Stimulated activated CD4-positive, alpha-beta T cell treated with anti-CD3 and anti-CD28 coated beads, Interleukin-2, amount 100 ng/mL, for 4 hours (primary cell): ENCODE measurements around the gene DPPA2.
"Not testable (repeated sequence)": the region's sequence is repeated elsewhere in the genome, so short reads cannot be mapped to it uniquely, and the experiment has no call there.

ENCODE experiments used
- DNase-seq: peaks from one replicate; pipeline ENCODE4 v3.0.0-alpha.2; 2020; ENCODE audit warnings: low read depth

Gene DPPA2, protein sequence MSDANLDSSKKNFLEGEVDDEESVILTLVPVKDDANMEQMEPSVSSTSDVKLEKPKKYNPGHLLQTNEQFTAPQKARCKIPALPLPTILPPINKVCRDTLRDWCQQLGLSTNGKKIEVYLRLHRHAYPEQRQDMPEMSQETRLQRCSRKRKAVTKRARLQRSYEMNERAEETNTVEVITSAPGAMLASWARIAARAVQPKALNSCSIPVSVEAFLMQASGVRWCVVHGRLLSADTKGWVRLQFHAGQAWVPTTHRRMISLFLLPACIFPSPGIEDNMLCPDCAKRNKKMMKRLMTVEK

DNA sequence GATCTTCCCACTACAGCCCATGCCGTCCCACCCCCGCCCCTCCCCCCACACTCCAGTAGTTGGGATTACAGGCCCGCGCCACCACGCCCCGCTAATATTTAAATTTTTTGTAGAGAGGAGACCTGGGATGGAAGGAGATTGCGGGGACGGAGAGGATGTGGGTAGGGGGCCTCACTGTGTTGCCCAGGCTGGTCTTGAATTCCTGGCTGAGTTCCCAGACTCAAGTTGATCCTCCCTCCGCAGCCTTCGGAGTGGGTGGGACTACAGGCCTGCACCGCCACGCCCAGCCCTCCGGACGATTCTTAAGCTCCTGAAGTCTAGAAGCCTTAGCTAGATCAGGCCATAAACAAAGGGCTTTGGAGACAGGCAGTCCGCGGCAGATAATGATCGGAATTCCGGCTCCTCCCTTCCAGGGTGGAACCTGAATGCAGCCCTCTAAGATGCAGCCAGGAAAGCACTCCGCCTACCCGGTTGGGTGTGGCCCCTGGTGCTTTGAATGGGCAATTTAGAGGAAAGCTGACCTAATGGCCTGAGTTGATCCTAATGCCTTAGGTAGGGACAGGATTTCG, at the start of gene DPPA2:
Gene DPPA2, minus strand, starts transcription at position 356 of the 569 bp plus-strand sequence. CDS start 1,975 bp downstream, outside the sequence.
- no peak for DNase-seq

DNA sequence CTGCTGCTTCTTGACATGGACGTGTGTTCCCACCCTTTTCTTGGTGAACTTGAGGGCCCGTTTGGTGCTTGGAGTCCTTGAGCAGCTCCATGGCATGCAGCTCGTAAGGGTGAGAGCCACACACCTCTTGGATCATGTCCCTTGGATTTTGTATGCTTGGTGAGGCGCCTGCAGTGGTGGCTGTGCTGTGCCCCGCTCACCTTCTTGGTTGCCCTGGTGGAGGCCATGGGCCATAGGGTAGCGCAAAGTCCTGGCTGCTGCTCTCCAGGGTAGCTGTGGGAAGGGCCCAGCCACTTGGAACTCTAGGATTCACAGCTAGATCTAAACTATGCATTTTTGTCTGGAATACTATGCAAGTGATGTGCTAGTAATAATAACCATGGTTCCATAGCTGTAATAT, 47.8 kb upstream of the DPPA2 start:
- DNase-seq = no peak

DNA sequence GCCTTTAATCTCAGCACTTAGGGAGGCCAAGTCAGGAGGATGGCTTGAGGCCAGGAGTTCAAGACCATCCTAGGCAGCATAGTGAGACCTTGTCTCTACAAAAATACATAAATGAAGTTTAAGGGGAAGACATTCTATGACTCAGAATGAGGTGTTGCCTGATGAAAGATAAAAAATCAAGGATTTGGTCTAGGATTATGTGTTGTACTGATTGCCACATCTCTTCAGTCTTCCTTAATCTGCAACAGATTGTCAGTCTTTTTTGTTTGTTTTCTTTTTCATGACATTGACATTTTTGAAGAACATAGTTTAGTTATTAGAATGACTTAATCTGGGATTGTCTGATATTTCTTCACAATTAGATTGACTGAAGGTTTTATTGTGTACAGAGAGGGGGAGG, 47.3 kb upstream of the DPPA2 start:
- no peak for DNase-seq

DNA sequence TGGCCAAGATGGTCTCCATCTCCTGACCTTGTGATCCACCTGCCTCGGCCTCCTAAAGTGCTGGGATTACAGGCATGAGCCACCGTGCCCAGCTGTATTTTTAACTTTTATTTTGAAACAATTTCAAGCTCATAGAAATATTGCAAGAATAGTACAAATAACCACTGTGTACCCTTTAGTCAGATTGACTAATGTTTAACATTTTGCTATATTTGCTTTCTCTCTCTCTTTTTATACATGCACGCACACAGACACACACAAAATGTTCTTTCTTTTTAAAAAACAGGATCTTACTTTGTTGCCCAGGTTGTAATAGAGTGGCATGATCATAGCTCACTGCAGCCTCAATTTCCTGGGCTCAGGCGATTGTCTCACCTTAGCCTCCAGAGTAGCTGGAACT, 46.5 kb upstream of the DPPA2 start:
- DNase-seq = no peak

DNA sequence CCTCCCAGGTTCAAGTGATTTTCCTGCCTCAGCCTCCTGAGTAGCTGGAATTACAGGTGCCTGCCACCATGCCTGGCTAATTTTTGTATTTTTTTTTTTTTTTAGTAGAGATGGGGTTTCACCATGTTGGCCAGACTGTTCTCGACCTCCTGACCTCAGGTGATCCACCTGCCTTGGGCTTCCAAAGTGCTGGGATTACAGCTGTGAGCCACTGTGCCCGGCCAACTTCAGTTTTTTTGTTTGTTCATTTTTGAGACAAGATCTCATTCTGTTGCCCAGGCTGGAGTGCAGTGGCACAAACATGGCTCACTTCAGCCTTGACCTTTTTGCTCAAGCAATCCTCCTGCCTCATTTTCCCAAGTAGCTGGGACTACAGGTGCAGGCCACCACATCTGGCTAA, 42.5 kb upstream of the DPPA2 start:
- DNase-seq = not testable (repeated sequence)

DNA sequence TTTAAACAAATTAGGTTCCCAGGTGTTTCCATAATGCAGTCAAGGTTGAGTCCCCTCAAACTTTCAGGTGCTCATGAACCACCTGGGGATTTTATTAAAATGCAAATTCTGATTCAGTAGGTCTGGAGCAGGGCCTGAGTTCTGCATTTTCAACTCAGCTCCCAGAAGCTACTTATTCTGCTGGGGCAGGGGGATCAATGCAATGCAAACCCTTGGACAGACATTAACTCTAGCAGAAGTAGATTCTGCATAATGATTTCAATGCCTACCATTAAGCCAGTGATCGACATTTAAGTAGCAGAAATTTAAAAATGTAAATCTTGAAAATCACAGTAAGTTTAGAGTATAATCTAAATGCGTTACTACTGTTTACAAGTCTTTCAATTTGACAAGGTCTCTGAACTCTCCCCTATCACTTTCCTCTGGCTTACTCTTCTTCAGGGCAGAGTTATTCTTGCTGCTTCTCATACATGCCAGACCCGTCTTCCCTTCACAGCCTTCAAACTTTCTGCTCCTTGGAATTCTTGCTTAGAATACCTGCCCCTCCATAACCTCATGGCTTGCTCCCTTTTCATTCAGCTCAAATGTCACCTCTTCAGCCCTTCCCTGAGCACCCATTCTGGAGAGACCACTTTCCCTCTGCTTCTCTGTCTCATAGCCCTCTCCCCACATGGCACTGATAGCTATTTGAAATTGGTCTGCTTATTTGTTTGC, 40.3 kb upstream of the DPPA2 start:
- DNase-seq = no peak

DNA sequence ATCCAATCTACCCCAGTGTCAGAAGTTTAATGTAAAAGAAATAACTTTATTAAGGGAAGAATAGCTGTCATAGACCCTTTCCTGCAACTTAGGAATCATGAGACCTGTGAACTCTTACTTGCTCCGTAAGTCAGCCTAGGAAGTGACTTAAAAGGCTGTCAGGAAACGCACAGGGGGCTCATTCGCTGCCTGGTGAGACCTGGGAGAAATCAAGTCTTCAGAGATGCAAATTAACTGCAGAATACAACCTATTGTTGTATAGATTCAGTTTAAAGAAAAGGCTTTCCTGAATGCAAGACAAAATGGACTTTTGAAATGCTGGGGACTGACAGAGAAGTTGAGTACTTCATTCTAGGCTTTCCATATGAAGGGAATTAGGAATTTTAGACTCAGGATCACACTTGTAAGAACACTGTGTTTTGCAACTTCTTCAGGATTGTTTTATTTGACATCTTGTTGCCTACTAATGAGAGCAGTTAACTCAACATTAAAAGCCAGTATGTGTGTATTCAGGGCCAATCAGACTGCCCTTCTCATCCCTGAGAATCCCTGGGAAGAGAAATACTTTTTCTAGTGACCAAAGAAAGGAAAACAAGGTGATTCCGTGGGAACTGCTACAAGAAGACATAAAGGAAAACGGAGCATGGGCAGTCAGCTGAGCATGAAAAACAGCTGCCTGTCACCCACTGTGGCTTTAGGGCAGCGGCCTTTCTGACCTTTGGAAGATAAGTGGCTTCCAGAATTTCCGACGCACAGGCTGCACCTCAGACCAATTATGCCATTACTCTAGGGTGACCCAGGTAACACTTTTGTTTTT, 39.5 kb upstream of the DPPA2 start:
- no peak for DNase-seq

DNA sequence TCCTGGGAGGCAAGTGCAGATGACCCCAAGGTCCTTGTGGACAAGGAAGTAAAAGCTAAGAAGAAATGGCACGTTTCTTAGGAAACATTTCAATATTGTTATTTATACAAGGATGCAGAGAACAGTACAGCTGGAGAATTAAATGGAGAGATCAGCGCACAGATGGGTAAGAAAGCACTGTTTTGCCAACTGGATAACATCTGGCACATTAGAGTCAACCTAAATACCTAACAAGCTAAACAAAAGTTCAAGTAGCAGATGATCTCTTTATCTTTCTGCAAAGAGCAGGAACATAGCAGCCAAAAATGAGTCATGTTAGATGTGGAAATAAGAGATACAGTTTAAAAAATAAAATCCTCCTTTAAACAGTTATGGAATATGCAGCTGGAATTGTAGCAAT, 36.7 kb upstream of the DPPA2 start:
- no peak for DNase-seq

DNA sequence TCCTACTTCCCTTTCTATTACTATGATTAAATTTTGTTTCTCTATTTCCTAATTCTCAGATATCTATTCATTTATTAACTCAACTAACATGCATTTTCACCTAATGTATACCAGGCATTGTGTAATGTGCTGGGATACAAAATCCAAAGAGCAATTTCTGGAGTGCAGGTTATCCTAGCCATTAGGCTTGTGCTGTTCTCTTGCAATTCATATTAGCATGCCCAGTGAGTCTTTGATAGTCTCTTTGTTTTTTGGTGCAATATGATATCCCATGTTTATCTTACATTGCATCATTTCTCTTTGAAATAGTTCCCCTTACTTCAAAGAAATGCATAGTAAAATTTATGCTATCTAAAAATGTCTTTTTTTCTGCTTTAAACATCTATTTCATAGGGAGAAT, 34.9 kb upstream of the DPPA2 start:
- DNase-seq = no peak

DNA sequence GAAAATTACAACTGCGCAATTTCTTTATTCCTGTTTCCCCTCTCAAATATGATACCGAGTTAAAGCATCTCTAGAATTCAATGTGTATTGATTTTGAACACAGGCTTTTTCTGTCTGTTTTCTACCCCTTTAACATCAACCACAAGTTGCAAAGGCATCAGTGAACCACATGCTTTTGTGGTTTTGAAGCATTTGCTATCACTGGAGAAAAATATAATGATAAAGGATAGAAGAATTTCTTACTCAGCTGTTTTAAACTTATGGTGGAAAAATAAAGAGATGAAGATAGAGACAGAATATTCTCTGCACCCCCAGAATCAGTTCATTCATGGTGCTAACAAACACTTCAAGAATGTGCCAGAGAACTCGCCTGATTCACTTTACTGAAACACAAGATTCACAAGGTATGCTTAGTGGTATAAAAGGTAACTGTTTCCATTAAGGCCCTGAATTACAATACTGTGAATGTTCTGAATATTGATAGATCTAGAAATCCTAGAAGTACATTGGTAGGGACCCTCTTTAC, 30.5 kb upstream of the DPPA2 start:
- DNase-seq = no peak

DNA sequence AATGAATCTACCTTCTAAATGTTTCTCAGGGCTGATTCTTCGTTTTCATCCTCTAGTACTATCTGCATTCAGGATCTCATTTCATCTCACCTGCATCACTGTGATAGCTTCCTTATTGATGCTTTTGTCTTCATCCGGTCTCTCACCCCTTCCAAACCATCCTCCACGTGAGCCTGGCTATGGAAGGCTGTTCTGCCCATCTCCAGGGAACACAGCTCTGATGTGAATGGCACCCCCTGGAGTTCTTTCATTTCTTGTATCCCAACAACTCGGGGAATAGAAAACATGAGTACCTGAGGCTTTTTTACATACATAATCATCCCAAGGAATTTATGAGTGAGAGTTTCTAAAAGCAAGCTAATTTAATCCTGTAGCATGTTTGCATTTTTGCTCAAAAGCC, 29.8 kb upstream of the DPPA2 start:
- no peak for DNase-seq

DNA sequence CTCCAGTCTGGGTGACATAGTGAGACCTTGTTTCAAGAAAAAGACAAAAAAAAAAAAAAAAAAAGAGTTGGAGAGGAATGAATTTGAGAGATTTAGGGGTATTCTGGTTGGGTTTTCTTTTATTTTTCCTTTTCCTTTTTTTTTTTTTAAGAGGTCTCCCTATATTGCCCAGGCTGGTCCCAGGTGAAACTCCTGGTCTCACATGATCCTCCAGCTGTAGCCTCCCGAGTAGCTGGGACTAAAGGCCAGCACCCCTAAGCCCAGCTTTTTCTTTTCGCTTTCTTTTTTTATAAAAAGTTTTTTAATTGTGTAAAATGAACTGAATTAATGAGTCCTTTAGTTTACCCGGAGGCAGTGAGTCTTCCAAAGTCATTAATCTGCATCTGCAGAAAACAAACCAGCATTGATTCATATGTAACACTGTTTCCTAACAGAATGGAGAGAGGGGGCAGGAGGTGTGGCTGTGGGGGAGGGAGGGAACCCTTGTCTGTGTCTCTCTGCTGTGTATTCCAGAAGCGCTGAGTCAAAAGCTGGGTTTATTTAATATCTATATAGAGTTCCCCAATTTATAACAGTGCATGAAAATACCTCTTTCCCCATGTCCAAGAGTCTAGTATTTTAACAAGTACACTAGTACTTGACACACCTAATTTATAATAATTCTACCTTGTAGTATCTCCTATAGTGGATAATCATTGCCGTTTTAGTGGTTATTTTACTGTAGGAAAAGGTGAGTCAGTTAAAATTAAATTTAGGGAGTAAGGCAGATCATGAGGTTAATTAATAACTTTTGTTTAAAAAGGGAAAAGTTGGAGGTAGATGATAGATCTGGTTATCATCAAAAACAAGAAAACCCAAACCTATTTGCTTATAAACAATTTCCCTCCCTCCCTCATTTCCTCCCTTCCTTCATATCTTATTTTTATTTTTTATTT, 23.7 kb upstream of the DPPA2 start:
- no peak for DNase-seq

DNA sequence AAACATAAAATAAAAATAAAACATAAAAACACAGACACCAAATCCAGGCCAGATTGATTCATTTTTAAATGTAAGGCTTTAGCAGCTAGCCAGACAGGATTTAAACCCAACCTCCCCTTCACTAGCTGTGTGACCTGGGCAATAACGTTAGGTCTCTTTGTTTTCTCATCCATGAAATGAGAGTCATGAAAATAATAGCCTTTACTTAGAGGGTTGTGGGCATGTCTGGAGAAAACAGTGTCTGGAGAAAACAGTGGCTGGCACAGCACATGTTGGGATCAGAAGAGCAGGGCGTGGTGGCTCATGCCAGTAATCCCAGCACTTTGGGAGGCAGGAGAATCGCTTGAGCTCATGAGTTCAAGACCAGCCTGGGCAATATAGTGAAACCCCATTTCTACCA, 22.9 kb upstream of the DPPA2 start:
- DNase-seq = no peak

DNA sequence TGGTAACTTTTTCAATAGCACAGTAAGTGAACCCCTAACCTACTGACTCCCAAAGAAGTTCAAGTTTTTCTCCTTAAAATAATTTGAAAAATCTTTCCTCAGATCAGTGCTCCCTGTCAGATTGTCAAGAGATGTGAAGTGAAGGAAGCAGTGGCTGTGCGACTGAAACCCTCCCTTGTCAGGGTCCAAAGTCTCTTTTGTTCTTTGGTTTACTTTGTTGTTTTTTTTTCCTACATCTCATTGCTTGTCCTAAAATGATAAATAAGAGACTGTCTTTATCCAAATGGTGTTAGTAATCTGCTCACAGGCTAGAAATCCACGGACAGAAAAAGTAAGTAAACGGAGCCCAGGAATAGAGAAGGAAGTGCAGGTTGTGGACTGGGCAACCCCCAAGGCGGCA, 22.0 kb upstream of the DPPA2 start:
- DNase-seq = no peak

DNA sequence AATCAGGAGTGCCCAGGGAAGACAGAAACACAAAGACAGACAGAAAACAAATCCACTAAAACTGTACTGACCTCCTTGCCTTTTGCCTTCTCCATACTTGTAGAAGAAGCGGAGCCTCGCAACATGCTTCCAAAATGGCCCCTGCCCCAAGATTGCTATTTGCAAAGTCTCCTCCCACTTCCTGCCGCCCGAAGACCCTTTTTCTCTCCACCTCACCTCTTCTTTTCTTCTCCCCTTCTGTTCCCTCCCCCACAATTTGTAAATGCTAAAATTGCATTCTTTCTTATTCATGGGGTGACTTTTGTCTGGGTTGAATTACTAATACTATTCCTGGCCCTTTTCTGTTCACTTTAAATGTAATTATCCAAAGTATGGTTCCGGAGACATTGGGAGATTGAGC, 21.1 kb upstream of the DPPA2 start, which contains the start of gene DPPA4:
Gene DPPA4, minus strand, starts transcription at position 154 of the 400 bp plus-strand sequence. Its CDS starts 29 bp downstream, at position 125.
- DNase-seq = no peak

DNA sequence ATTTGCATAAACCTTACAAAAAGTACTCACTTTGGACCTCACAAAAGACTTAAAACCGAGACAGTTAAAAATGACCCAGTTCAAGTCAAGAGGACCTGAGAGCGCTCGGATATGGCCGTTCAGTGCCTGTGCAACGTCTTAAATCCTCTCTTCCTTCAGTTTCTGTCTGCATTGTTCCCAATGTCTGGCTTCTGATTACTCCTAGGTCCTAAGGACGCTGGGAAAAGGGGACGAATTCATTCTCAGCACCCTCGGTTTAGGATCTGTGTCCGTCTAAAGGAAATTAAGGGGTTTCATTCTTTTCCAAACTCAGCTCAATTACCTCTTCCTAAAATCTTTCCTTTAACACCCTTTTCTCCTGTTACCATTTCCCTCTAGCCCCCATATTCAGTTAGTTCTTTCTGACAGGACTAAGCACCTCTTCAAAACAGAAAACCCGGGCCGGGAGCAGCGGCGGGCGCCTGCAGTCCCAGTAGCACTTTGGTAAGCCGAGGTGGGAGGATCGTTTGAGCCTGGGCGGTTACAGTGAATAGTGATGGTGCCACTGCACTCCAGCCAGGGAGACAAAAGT, 20.1 kb upstream of the DPPA2 start:
- DNase-seq = no peak

DNA sequence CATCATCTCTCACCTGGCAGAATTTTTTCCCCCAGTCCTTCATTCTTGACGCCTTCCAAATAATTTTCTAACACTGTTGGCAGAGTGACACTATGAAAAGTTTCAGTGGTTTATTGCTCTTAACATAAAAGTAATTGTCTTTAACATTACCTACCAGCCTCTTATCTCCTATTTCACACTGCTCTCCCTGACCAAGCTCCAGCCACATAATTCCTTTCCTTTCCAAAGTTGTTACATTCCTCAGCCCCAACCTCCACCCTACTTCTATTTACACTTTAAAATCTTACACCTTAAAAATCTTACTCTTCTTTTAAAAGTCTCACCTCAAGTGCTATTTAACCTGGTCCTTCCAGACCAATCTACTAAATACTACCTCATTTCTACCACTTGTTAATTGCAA, 18.3 kb upstream of the DPPA2 start:
- no peak for DNase-seq

DNA sequence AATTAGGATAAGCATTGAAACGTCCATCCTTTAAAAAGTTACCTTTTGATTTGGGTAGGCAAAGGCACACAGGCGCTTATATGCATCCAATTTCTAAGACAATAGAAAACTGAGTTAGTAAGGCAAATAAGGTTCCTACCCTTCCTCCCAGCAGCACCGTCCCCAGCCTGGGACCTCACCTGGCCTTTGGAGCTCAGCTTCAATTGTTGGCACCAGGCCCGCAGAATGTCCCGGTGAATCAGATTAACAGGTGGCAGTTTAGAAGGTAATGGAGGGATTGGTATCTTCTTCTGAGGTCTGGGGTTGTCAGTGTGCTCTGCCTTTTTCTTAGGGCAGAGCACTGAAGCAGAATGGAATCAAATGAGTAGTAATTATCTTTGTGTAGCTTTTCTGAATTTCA, 15.4 kb upstream of the DPPA2 start:
- no peak for DNase-seq

DNA sequence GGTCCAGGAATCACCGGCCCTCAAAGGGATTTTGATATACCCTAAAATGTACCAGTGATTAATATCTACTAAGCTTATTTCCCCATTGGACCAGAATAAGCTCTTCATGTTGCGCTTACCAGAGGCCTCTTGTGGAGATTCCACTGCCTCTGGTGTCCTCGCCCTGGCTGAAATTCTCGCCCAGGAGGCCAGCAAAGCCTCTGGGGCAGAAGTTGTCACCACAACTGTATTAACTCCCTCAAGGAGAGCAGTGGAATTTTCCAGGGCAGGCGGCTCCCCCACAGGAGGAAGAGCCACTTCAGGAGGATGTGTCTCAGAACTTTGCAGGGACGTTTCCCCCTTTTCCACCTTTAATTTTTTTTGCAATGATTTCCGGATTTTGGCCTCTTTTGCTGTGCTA, 14.1 kb upstream of the DPPA2 start:
- no peak for DNase-seq

DNA sequence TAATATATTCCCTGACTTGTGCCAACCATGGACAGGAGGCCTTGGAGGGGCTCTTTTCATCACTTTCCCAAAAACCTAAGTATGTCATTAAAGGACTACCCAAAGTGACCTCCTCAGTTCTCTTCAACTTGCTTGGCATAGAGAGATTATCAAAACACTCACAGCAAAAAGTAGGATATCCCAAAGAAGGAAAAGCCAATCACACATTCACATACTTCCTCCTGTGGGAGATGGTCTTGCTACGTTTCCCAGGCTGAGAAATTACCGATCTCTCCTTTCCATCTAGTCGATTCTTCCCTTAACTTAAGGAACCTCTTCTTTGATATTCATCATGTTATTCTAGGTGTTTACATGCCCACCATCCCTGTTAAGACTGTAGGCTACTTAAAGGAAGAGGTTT, 11.9 kb upstream of the DPPA2 start:
- DNase-seq = no peak

DNA sequence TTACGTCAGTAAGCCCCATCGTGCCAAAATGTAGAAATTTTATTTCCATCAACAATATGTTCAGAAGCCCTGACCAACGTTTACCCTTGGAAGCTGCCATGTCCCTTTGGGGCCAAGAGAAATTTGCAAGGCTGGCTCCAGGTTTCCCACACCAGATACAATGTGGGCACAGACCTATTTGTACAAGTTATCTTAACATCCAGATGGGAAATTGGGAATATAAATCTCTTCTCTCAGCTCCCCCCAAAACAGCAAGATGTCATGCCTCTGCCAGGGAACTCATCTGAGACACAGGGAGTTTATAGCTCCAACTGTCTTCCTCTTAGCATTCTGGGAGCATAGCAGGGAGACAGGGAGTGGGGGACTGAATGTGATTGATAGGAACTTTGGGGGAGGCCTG, 9.3 kb upstream of the DPPA2 start:
- DNase-seq = no peak
